HEK293T (cell line): Measurements from ENCODE around the gene TMEM169.

Experiments used
- CTCF ChIA-PET: fragments of 350-600 bp; formaldehyde crosslinking; extraction: SDS; loops from one replicate; lab custom pipeline; 2021; ENCODE audit warnings: antibody characterized with exemption, inconsistent platforms; lab: Yijun Ruan, JAX
- POLR2A ChIA-PET: fragments of 350-600 bp; formaldehyde crosslinking; extraction: SDS; loops from one replicate; lab custom pipeline; 2020; ENCODE audit warnings: antibody characterized with exemption, inconsistent platforms; lab: Yijun Ruan, JAX
- DNase-seq: peaks from one replicate; pipeline ENCODE4 v3.0.0; 2012; ENCODE audit warnings: mixed read lengths; ENCODE audit errors: extremely low spot score
- ARNT ChIP-seq: fragments of 450-650 bp; IDR thresholded peaks from 2 replicates; pipeline ENCODE4 v1.6.1; 2017; ENCODE audit warnings: mild to moderate bottlenecking
- BHLHE40 ChIP-seq: fragments of 450-650 bp; IDR thresholded peaks from 2 replicates; pipeline ENCODE4 v1.6.1; 2016; ENCODE audit warnings: mild to moderate bottlenecking, moderate library complexity, borderline replicate concordance
- CTBP1 ChIP-seq: fragments of 450-650 bp; IDR thresholded peaks from 2 replicates; pipeline ENCODE4 v1.6.1; 2016; ENCODE audit warnings: borderline replicate concordance
- ELF4 ChIP-seq: fragments of 450-650 bp; IDR thresholded peaks from 2 replicates; pipeline ENCODE4 v1.6.1; 2017; ENCODE audit warnings: antibody characterized with exemption
- FOXA1 ChIP-seq: fragments of 450-650 bp; IDR thresholded peaks from 2 replicates; pipeline ENCODE4 v1.6.1; 2016; ENCODE audit warnings: mild to moderate bottlenecking
- FOXK2 ChIP-seq: fragments of 450-650 bp; IDR thresholded peaks from 2 replicates; pipeline ENCODE4 v1.6.1; 2016; ENCODE audit warnings: mild to moderate bottlenecking
- FOXM1 ChIP-seq: fragments of 450-650 bp; IDR thresholded peaks from 2 replicates; pipeline ENCODE4 v1.6.1; 2017; ENCODE audit warnings: mild to moderate bottlenecking, borderline replicate concordance
- HDGF ChIP-seq: fragments of 450-650 bp; IDR thresholded peaks from 2 replicates; pipeline ENCODE4 v1.6.1; 2017; ENCODE audit warnings: antibody characterized with exemption, borderline replicate concordance
- L3MBTL2 ChIP-seq: fragments of 450-650 bp; conservative IDR thresholded peaks from 2 replicates; pipeline ENCODE4 v1.6.1; 2016; ENCODE audit warnings: mild to moderate bottlenecking
- LEF1 ChIP-seq: fragments of 450-650 bp; IDR thresholded peaks from 2 replicates; pipeline ENCODE4 v1.6.1; 2017; ENCODE audit warnings: mild to moderate bottlenecking, borderline replicate concordance
- NFRKB ChIP-seq: fragments of 450-650 bp; IDR thresholded peaks from 2 replicates; pipeline ENCODE4 v1.6.1; 2016; ENCODE audit warnings: mild to moderate bottlenecking, moderate library complexity
- PKNOX1 ChIP-seq: fragments of 450-650 bp; IDR thresholded peaks from 2 replicates; pipeline ENCODE4 v1.6.1; 2016
- SP1 ChIP-seq: fragments of 450-650 bp; IDR thresholded peaks from 2 replicates; pipeline ENCODE4 v1.6.1; 2017
- SUZ12 ChIP-seq: fragments of 450-650 bp; IDR thresholded peaks from 2 replicates; pipeline ENCODE4 v1.6.1; 2016; ENCODE audit warnings: mild to moderate bottlenecking
- TARDBP ChIP-seq: fragments of 450-650 bp; IDR thresholded peaks from 2 replicates; pipeline ENCODE4 v1.6.1; 2016
- ZNF384 ChIP-seq: fragments of 450-650 bp; IDR thresholded peaks from 2 replicates; pipeline ENCODE4 v1.6.1; 2016

The TMEM169 gene

GRCh38 chr2:216119986-216120385 is 38.3 kb downstream of the TMEM169 start:
- DNase-seq: no peak
- POLR2A ChIA-PET: no interaction called here
- no peak for TF ChIP-seq HDGF
- TF ChIP-seq SP1: no peak
- no peak for TF ChIP-seq SUZ12
- no peak for TF ChIP-seq PKNOX1
- TF ChIP-seq ZNF384: no peak
- TF ChIP-seq TARDBP: no peak
- no peak for TF ChIP-seq FOXM1
- TF ChIP-seq BHLHE40: no peak
- TF ChIP-seq ELF4: no peak
- CTCF ChIA-PET: no interaction called here

- DNase-seq: no peak
- TF ChIP-seq ARNT: no peak
- TF ChIP-seq NFRKB: no peak
- TF ChIP-seq ZNF384: no peak
- TF ChIP-seq ELF4: no peak
- no peak for TF ChIP-seq FOXM1
- no peak for TF ChIP-seq PKNOX1
- TF ChIP-seq FOXA1: no peak
- no peak for TF ChIP-seq SUZ12
- TF ChIP-seq BHLHE40: no peak
- no peak for TF ChIP-seq SP1
- TF ChIP-seq CTBP1: no peak
- TF ChIP-seq LEF1: no peak
- no peak for TF ChIP-seq FOXK2
- no peak for TF ChIP-seq TARDBP
- no peak for TF ChIP-seq L3MBTL2
- TF ChIP-seq HDGF: no peak
- ChIA-PET POLR2A (interaction anchor here (0.7 kb wide), 1 partner anchor 712 kb away, joined by 3 read pairs; no protein-coding TSS in a partner anchor), CTCF (no interaction called here)
These were observed 39.5 kb downstream of the TMEM169 start for GRCh38 chr2:216121255-216121654.

GRCh38 chr2:216126943-216127342 is 45.2 kb downstream of the TMEM169 start:
- DNase-seq: no peak
- ChIA-PET POLR2A (no interaction called here), CTCF (no interaction called here)
- TF ChIP-seq BHLHE40: no peak
- TF ChIP-seq FOXM1: no peak
- no peak for TF ChIP-seq FOXA1
- no peak for TF ChIP-seq NFRKB
- TF ChIP-seq LEF1: no peak
- no peak for TF ChIP-seq SUZ12
- TF ChIP-seq ELF4: no peak
- TF ChIP-seq L3MBTL2: no peak
- no peak for TF ChIP-seq TARDBP
- TF ChIP-seq FOXK2: no peak
- no peak for TF ChIP-seq PKNOX1
- TF ChIP-seq ZNF384: no peak
- TF ChIP-seq ARNT: no peak
- no peak for TF ChIP-seq CTBP1
- no peak for TF ChIP-seq SP1
- TF ChIP-seq HDGF: no peak

GRCh38 chr2:216130346-216130971 is 48.7 kb downstream of the TMEM169 start:
- ChIA-PET CTCF (interaction anchor here (0.9 kb wide), 1 partner anchor 12 kb away, joined by 4 read pairs; no protein-coding TSS in a partner anchor), POLR2A (no interaction called here)
- no peak for DNase-seq
- TF ChIP-seq LEF1 (no peak), TARDBP (no peak), SP1 (no peak), SUZ12 (no peak), FOXA1 (no peak), ARNT (no peak), L3MBTL2 (no peak)

- TF ChIP-seq FOXA1 (no peak), ZNF384 (no peak), SUZ12 (no peak), ARNT (no peak), LEF1 (no peak), BHLHE40 (no peak), FOXM1 (no peak), L3MBTL2 (no peak), TARDBP (no peak), HDGF (no peak), FOXK2 (no peak), CTBP1 (no peak), SP1 (no peak), PKNOX1 (no peak), NFRKB (no peak), ELF4 (no peak)
- POLR2A ChIA-PET: interaction anchor here (1.0 kb wide), 1 partner anchor 8 kb away, joined by 4 read pairs; no protein-coding TSS in a partner anchor
- CTCF ChIA-PET: interaction anchor here (0.9 kb wide), 1 partner anchor 11 kb away, joined by 4 read pairs; no protein-coding TSS in a partner anchor
- no peak for DNase-seq
These were observed 49.6 kb downstream of the TMEM169 start for GRCh38 chr2:216131175-216131926.
